WTC11 (cell line): ENCODE data around the gene GSTO1. TPM values are rescaled to one million over a fixed set of nuclear protein-coding genes. Genes with fewer than 3 reads are reported as not detected.
A peak's percentile ranks its signal among the peaks of the same experiment; 100 is the strongest.

Experiments
- ATAC-seq: fragments of 200-7000 bp; cut with Tn5 transposase; 2 replicates; pipeline ENCODE4 v1.10.0; 2021; ENCODE audit warnings: mild to moderate bottlenecking, moderate library complexity
- CTCF ChIA-PET: fragments of 300-600 bp; sonication (Branson Sonifier 250); formaldehyde crosslinking; loops from one replicate; lab custom pipeline; 2021; ENCODE audit warnings: antibody characterized with exemption; lab: Charles Lee
- POLR2A ChIA-PET: fragments of 350-600 bp; sonication (Branson Sonifier 250); formaldehyde crosslinking; loops from one replicate; lab custom pipeline; 2021; ENCODE audit warnings: antibody characterized with exemption; lab: Charles Lee
- DNase-seq: peaks from one replicate; pipeline ENCODE4 v3.0.0; 2021; ENCODE audit warnings: low spot score
- H3K27ac Mint-ChIP-seq: 2 replicates; pipeline ENCODE4 v1.8.0; 2021; ENCODE audit warnings: mixed read lengths
- H3K27me3 Mint-ChIP-seq: 2 replicates; pipeline ENCODE4 v1.8.0; 2021; ENCODE audit warnings: low read depth, mild to moderate bottlenecking, moderate library complexity, mixed read lengths
- H3K36me3 Mint-ChIP-seq: 2 replicates; pipeline ENCODE4 v1.8.0; 2021; ENCODE audit warnings: mixed read lengths
- H3K4me1 Mint-ChIP-seq: 2 replicates; pipeline ENCODE4 v1.8.0; 2022; ENCODE audit warnings: mixed read lengths
- H3K4me3 Mint-ChIP-seq: 2 replicates; pipeline ENCODE4 v1.8.0; 2021; ENCODE audit warnings: mild to moderate bottlenecking, moderate library complexity, mixed read lengths
- H3K9me3 Mint-ChIP-seq: 2 replicates; pipeline ENCODE4 v1.8.0; 2021; ENCODE audit warnings: mixed read lengths
- ATF1 ChIP-seq: sonication (generic); formaldehyde crosslinking; IDR thresholded peaks from 2 replicates; pipeline ENCODE4 v1.8.1; 2023; ENCODE audit warnings: mild to moderate bottlenecking, moderate library complexity, missing genetic modification reagents
- ATF2 ChIP-seq: sonication (generic); formaldehyde crosslinking; IDR thresholded peaks from 2 replicates; pipeline ENCODE4 v1.8.1; 2022; ENCODE audit warnings: low read depth, missing genetic modification reagents, borderline replicate concordance
- ETV6 ChIP-seq: sonication (generic); formaldehyde crosslinking; IDR thresholded peaks from 2 replicates; pipeline ENCODE4 v1.8.1; 2022; ENCODE audit warnings: mild to moderate bottlenecking, missing genetic modification reagents
- GABPB1 ChIP-seq: sonication (generic); formaldehyde crosslinking; IDR thresholded peaks from 2 replicates; pipeline ENCODE4 v1.8.1; 2023; ENCODE audit warnings: mild to moderate bottlenecking, missing genetic modification reagents
- GTF2I ChIP-seq: fragments of 250-450 bp; sonication (Bioruptor Pico); conservative IDR thresholded peaks from 2 replicates; pipeline ENCODE4 v1.4.0; 2021; ENCODE audit warnings: mild to moderate bottlenecking
- HMGA2 ChIP-seq: fragments of 250-450 bp; sonication (Bioruptor Pico); IDR thresholded peaks from 2 replicates; pipeline ENCODE4 v1.4.0; 2021; ENCODE audit warnings: mild to moderate bottlenecking, moderate library complexity
- JUN ChIP-seq: sonication (generic); formaldehyde crosslinking; IDR thresholded peaks from 2 replicates; pipeline ENCODE4 v1.8.0; 2023; ENCODE audit warnings: mild to moderate bottlenecking, missing genetic modification reagents
- NFYB ChIP-seq: sonication (generic); formaldehyde crosslinking; conservative IDR thresholded peaks from 2 replicates; pipeline ENCODE4 v1.8.0; 2022; ENCODE audit warnings: low read depth, missing genetic modification reagents
- NR1H2 ChIP-seq: sonication (generic); formaldehyde crosslinking; IDR thresholded peaks from 2 replicates; pipeline ENCODE4 v1.9.0; 2021; ENCODE audit warnings: mild to moderate bottlenecking, moderate library complexity, missing genetic modification reagents
- RELA ChIP-seq: sonication (generic); formaldehyde crosslinking; IDR thresholded peaks from 2 replicates; pipeline ENCODE4 v1.8.1; 2022; ENCODE audit warnings: missing genetic modification reagents, mild to moderate bottlenecking, borderline replicate concordance
- SMAD4 ChIP-seq: sonication (generic); formaldehyde crosslinking; IDR thresholded peaks from 2 replicates; pipeline ENCODE4 v1.8.0; 2022; ENCODE audit warnings: mild to moderate bottlenecking, missing genetic modification reagents
- TCF7 ChIP-seq: sonication (generic); formaldehyde crosslinking; IDR thresholded peaks from 2 replicates; pipeline ENCODE4 v1.8.0; 2022; ENCODE audit warnings: mild to moderate bottlenecking, low read depth, missing genetic modification reagents, moderate library complexity
- TEAD1 ChIP-seq: sonication (generic); formaldehyde crosslinking; IDR thresholded peaks from 2 replicates; pipeline ENCODE4 v1.8.0; 2022; ENCODE audit warnings: mild to moderate bottlenecking, missing genetic modification reagents
- ZMAT4 ChIP-seq: fragments of 250-450 bp; sonication (Bioruptor Pico); IDR thresholded peaks from 2 replicates; pipeline ENCODE4 v1.9.0; 2021; ENCODE audit warnings: mild to moderate bottlenecking
- ZNF121 ChIP-seq: sonication (generic); formaldehyde crosslinking; IDR thresholded peaks from 2 replicates; pipeline ENCODE4 v1.8.0; 2023; ENCODE audit warnings: missing genetic modification reagents
- ZNF138 ChIP-seq: sonication (generic); formaldehyde crosslinking; conservative IDR thresholded peaks from 2 replicates; pipeline ENCODE4 v1.8.1; 2022; ENCODE audit warnings: mild to moderate bottlenecking, moderate library complexity, missing genetic modification reagents
- ZNF396 ChIP-seq: fragments of 250-450 bp; sonication (Bioruptor Pico); IDR thresholded peaks from 2 replicates; pipeline ENCODE4 v1.8.0; 2021; ENCODE audit warnings: mild to moderate bottlenecking, moderate library complexity, borderline replicate concordance
- ZNF416 ChIP-seq: fragments of 250-450 bp; sonication (Bioruptor Pico); IDR thresholded peaks from 2 replicates; pipeline ENCODE4 v1.9.0; 2021; ENCODE audit warnings: mild to moderate bottlenecking, inconsistent platforms
- ZNF423 ChIP-seq: fragments of 250-450 bp; sonication (Bioruptor Pico); IDR thresholded peaks from 2 replicates; pipeline ENCODE4 v2.1.2; 2022; ENCODE audit warnings: mild to moderate bottlenecking, moderate library complexity
- total RNA-seq: library from RNA; stranded (reverse); gene quantifications from 3 replicates; pipeline ENCODE4 v1.2.3, GENCODE V29; 2021
- TF ChIP-seq, protein P1 (sequence below): fragments of 250-450 bp; sonication (Bioruptor Pico); conservative IDR thresholded peaks from 2 replicates; pipeline ENCODE4 v1.9.0; 2021; ENCODE audit warnings: mild to moderate bottlenecking
- TF ChIP-seq, protein P2 (sequence below): sonication (generic); formaldehyde crosslinking; IDR thresholded peaks from 2 replicates; pipeline ENCODE4 v1.8.1; 2023; ENCODE audit warnings: mild to moderate bottlenecking, missing genetic modification reagents, borderline replicate concordance
- TF ChIP-seq, protein P3 (sequence below): fragments of 250-450 bp; sonication (Bioruptor Pico); IDR thresholded peaks from 2 replicates; pipeline ENCODE4 v1.8.0; 2021; ENCODE audit warnings: mild to moderate bottlenecking
- TF ChIP-seq, protein P4 (sequence below): sonication (generic); formaldehyde crosslinking; conservative IDR thresholded peaks from 2 replicates; pipeline ENCODE4 v1.8.1; 2022; ENCODE audit warnings: mild to moderate bottlenecking, missing genetic modification reagents

GSTO1 gene
- total RNA-seq, 1 experiment from 2014 or later = 87.9 TPM

DNA sequence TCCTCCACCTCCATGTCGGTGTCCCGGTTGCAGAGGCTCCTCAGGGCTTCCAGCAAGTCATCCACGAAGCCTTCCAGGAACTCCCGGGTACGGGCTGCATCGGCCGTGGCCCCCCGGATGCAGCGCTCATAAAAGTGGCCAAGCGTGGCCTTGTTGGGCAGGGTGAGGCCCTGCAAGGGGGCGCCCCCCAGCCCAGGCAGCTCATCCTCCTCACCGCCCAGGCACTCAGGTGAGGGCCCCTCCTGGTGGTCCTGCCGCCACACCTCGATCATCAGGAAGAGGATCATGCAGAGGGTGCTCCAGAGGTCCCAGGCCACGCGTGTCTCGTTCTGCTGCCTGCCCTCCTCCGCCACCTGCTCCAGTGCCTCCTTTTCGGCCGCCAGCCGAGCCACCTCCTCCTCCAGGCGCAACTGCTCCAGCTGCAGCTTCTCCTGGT, 60.8 kb downstream of the GSTO1 start:
- Mint-ChIP-seq H3K9me3 (no peaks in the 10 kb centered on the region), H3K4me3 (no peak overlapping the region), H3K36me3 (peaks cover 20% of the 10 kb centered on the region), H3K27ac (no peak overlapping the region), H3K27me3 (no peaks in the 10 kb centered on the region), H3K4me1 (peaks cover 42% of the 10 kb centered on the region)
- no peak for ATAC-seq
- ChIA-PET POLR2A (interaction anchor here (0.6 to 1.0 kb wide), 2 partner anchors 8 to 442 kb away, joined by 3 read pairs; no protein-coding TSS in a partner anchor), CTCF (interaction anchor here (1.0 to 2.9 kb wide), 5 partner anchors 9 to 307 kb away, joined by 3 to 11 read pairs (median 5); partner anchors contain the start of genes CFAP58 and ITPRIP)
- no peak for DNase-seq
- TF ChIP-seq RELA (CRISPR knock-in tag) = no peak
- TF ChIP-seq ZNF423 (CRISPR knock-in tag) = no peak
- no peak for TF ChIP-seq GABPB1 (CRISPR knock-in tag)
- no peak for TF ChIP-seq NR1H2 (CRISPR knock-in tag)
- TF ChIP-seq ZNF416 (CRISPR knock-in tag) = no peak
- no peak for TF ChIP-seq NFYB
- TF ChIP-seq ZNF138 (CRISPR knock-in tag) = no peak
- TF ChIP-seq TEAD1 (CRISPR knock-in tag) = no peak
- no peak for TF ChIP-seq ZMAT4 (CRISPR knock-in tag)
- TF ChIP-seq TCF7 (CRISPR knock-in tag) = no peak
- TF ChIP-seq, protein P1, sequence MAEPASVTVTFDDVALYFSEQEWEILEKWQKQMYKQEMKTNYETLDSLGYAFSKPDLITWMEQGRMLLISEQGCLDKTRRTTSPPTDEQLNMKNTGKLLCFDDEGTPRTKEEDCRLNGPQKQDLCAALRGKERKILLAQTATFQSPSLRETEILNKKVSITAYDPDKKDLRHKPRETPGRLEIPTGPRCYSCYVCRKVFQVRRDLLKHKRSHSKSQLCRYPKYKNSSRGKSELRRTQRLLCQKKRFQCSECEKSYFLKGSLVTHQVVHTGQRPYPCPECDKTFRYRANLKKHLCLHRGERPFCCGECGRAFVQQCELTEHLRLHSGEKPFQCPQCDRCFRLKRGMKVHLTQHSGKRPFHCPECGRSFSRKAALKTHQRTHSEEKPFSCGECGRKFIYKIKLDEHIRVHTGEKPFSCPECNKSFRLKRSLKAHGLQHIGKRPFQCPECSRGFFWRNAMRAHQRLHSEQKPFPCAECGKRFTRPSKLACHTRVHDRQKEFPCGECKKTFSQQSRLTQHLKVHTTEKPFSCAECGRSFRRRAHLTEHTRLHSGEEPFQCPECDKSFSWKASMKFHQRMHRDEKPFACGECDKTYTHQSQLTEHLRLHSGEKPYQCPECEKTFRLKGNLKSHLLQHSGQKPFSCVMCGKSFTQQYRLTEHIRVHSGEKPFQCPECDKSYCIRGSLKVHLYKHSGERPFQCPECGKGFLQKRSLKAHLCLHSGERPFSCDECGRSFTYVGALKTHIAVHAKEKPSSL (CRISPR knock-in tag) = no peak
- TF ChIP-seq ZNF396 (CRISPR knock-in tag) = no peak
- no peak for TF ChIP-seq GTF2I
- TF ChIP-seq, protein P2, sequence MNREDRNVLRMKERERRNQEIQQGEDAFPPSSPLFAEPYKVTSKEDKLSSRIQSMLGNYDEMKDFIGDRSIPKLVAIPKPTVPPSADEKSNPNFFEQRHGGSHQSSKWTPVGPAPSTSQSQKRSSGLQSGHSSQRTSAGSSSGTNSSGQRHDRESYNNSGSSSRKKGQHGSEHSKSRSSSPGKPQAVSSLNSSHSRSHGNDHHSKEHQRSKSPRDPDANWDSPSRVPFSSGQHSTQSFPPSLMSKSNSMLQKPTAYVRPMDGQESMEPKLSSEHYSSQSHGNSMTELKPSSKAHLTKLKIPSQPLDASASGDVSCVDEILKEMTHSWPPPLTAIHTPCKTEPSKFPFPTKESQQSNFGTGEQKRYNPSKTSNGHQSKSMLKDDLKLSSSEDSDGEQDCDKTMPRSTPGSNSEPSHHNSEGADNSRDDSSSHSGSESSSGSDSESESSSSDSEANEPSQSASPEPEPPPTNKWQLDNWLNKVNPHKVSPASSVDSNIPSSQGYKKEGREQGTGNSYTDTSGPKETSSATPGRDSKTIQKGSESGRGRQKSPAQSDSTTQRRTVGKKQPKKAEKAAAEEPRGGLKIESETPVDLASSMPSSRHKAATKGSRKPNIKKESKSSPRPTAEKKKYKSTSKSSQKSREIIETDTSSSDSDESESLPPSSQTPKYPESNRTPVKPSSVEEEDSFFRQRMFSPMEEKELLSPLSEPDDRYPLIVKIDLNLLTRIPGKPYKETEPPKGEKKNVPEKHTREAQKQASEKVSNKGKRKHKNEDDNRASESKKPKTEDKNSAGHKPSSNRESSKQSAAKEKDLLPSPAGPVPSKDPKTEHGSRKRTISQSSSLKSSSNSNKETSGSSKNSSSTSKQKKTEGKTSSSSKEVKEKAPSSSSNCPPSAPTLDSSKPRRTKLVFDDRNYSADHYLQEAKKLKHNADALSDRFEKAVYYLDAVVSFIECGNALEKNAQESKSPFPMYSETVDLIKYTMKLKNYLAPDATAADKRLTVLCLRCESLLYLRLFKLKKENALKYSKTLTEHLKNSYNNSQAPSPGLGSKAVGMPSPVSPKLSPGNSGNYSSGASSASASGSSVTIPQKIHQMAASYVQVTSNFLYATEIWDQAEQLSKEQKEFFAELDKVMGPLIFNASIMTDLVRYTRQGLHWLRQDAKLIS (CRISPR knock-in tag) = no peak
- no peak for TF ChIP-seq SMAD4 (CRISPR knock-in tag)
- no peak for TF ChIP-seq JUN (CRISPR knock-in tag)
- no peak for TF ChIP-seq ZNF121
- TF ChIP-seq HMGA2 = no peak

DNA sequence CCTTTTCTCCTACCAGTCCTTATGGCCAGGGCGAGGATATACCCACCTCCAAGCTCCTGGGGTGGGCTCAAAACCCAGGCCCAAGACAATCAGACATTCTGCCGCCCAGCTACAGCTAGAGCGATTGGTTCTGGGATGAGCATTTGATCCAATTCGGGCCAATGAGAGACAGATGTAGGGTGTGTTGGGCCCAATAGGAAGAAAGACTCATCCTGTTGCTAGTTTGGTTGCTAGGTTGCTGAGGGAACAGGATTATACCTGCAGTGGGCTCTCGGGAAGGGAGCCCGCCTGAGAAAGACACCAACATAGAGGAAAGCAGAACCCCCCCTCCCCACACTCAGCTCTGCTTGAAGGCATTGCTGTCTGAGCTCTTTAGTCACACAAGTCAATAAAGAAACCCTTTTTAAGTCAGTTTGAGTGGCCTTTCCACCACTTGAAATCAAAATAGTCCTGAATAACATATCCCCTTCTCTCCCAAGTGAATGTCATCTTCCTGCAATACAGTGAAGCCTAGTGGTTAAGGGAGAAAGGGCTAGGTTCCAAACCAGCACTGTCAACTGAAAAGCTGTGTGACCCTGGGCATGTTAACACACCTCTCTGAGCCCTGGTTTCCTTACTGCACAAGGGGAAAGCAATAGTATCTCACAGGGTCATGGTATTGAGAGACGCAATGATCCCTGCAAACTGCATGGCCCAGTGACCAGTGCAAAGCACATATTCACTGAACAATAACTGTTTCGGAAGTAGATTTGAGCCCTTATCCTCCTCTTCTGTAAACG, 61.8 kb downstream of the GSTO1 start:
- ATAC-seq (peak; percentile 20), DNase-seq (no peak)
- CTCF ChIA-PET = interaction anchor here (0.9 to 1.9 kb wide), 7 partner anchors 17 to 42 kb away, joined by 3 to 9 read pairs (median 5); partner anchors contain the start of genes CFAP58 and ITPRIP
- TF ChIP-seq ZNF416 (CRISPR knock-in tag) (no peak), ATF1 (CRISPR knock-in tag) (no peak), ATF2 (no peak), ETV6 (CRISPR knock-in tag) (no peak)
- TF ChIP-seq, protein P3, sequence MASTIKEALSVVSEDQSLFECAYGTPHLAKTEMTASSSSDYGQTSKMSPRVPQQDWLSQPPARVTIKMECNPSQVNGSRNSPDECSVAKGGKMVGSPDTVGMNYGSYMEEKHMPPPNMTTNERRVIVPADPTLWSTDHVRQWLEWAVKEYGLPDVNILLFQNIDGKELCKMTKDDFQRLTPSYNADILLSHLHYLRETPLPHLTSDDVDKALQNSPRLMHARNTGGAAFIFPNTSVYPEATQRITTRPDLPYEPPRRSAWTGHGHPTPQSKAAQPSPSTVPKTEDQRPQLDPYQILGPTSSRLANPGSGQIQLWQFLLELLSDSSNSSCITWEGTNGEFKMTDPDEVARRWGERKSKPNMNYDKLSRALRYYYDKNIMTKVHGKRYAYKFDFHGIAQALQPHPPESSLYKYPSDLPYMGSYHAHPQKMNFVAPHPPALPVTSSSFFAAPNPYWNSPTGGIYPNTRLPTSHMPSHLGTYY (CRISPR knock-in tag) = no peak
- TF ChIP-seq, protein P1 (CRISPR knock-in tag) = no peak
- TF ChIP-seq, protein P4, sequence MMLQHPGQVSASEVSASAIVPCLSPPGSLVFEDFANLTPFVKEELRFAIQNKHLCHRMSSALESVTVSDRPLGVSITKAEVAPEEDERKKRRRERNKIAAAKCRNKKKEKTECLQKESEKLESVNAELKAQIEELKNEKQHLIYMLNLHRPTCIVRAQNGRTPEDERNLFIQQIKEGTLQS (CRISPR knock-in tag) = no peak

More for the DNA sequence above, 61.8 kb downstream of the GSTO1 start:
- H3K4me3 Mint-ChIP-seq = no peak overlapping the region
- no peaks in the 10 kb centered on the region for H3K9me3 Mint-ChIP-seq
- peaks cover 20% of the 10 kb centered on the region for H3K36me3 Mint-ChIP-seq
- peak overlapping the region; percentile 19 for H3K27ac Mint-ChIP-seq
- peaks cover 49% of the 10 kb centered on the region for H3K4me1 Mint-ChIP-seq
- POLR2A ChIA-PET = interaction anchor here (1.0 kb wide), 1 partner anchor 9 kb away, joined by 3 read pairs; no protein-coding TSS in a partner anchor
- no peaks in the 10 kb centered on the region for H3K27me3 Mint-ChIP-seq
